HepG2 (cell line): ENCODE data around the gene TOB2. TPM values are rescaled to one million over a fixed set of nuclear protein-coding genes. Genes with fewer than 3 reads are reported as not detected.

ENCODE experiments used
- CBX5 ChIP-seq: sonication (generic); formaldehyde crosslinking; IDR thresholded peaks from 2 replicates; pipeline ENCODE4 v1.4.0; 2020; ENCODE audit warnings: missing genetic modification reagents, borderline replicate concordance
- FOXC1 ChIP-seq: sonication (generic); formaldehyde crosslinking; IDR thresholded peaks from 2 replicates; pipeline ENCODE4 v1.8.0; 2022; ENCODE audit warnings: mild to moderate bottlenecking, missing genetic modification reagents, borderline replicate concordance
- HMGA1 ChIP-seq: sonication (generic); formaldehyde crosslinking; conservative IDR thresholded peaks from 2 replicates; pipeline ENCODE4 v1.4.0; 2020; ENCODE audit warnings: missing genetic modification reagents
- HNRNPUL1 ChIP-seq: fragments of 200-400 bp; formaldehyde crosslinking; IDR thresholded peaks from 2 replicates; pipeline ENCODE4 v1.6.1; 2017; ENCODE audit warnings: low read depth, mild to moderate bottlenecking, low read length, moderate library complexity
- ISX ChIP-seq: sonication (generic); formaldehyde crosslinking; conservative IDR thresholded peaks from 2 replicates; pipeline ENCODE4 v1.5.0; 2020; ENCODE audit warnings: missing genetic modification reagents
- KLF12 ChIP-seq: sonication (generic); formaldehyde crosslinking; IDR thresholded peaks from 2 replicates; pipeline ENCODE4 v1.4.0; 2020; ENCODE audit warnings: missing genetic modification reagents, borderline replicate concordance
- MEIS1 ChIP-seq: sonication (generic); formaldehyde crosslinking; IDR thresholded peaks from 2 replicates; pipeline ENCODE4 v1.9.0; 2021; ENCODE audit warnings: mild to moderate bottlenecking, missing genetic modification reagents, moderate library complexity, borderline replicate concordance
- MIER2 ChIP-seq: IDR thresholded peaks from 2 replicates; pipeline ENCODE4 v1.6.1; 2016; ENCODE audit warnings: missing biosample characterization, missing genetic modification reagents
- NCOA5 ChIP-seq: sonication (generic); formaldehyde crosslinking; IDR thresholded peaks from 2 replicates; pipeline ENCODE4 v1.4.0; 2020; ENCODE audit warnings: missing genetic modification reagents
- NFRKB ChIP-seq: fragments of 450-650 bp; IDR thresholded peaks from 2 replicates; pipeline ENCODE4 v1.6.1; 2017
- PHF21A ChIP-seq: sonication (generic); formaldehyde crosslinking; IDR thresholded peaks from 2 replicates; pipeline ENCODE4 v1.5.0; 2020; ENCODE audit warnings: mild to moderate bottlenecking, missing genetic modification reagents
- PRPF4 ChIP-seq: fragments of 200-400 bp; formaldehyde crosslinking; IDR thresholded peaks from 2 replicates; pipeline ENCODE4 v1.6.1; 2016; ENCODE audit warnings: low read length, low read depth; ENCODE audit not compliant: poor library complexity, severe bottlenecking
- RBM39 ChIP-seq: fragments of 200-400 bp; formaldehyde crosslinking; IDR thresholded peaks from one replicate; pipeline ENCODE4 v1.6.1; 2018; ENCODE audit warnings: antibody characterized with exemption, mild to moderate bottlenecking, low read depth, low read length; ENCODE audit not compliant: poor library complexity, severe bottlenecking
- SMAD3 ChIP-seq: sonication (generic); formaldehyde crosslinking; IDR thresholded peaks from 2 replicates; pipeline ENCODE4 v1.4.0; 2020; ENCODE audit warnings: missing genetic modification reagents
- TARDBP ChIP-seq: sonication (generic); formaldehyde crosslinking; IDR thresholded peaks from 2 replicates; pipeline ENCODE4 v1.8.0; 2022; ENCODE audit warnings: mild to moderate bottlenecking, missing genetic modification reagents
- ZKSCAN5 ChIP-seq: sonication (generic); formaldehyde crosslinking; IDR thresholded peaks from 2 replicates; pipeline ENCODE4 v1.5.1; 2020; ENCODE audit warnings: mild to moderate bottlenecking, missing genetic modification reagents
- ZNF205 ChIP-seq: IDR thresholded peaks from 2 replicates; pipeline ENCODE4 v1.6.1; 2018; ENCODE audit warnings: missing biosample characterization, missing genetic modification reagents
- ZNF329 ChIP-seq: sonication (generic); formaldehyde crosslinking; IDR thresholded peaks from 2 replicates; pipeline ENCODE4 v1.9.0; 2021; ENCODE audit warnings: low read depth, mild to moderate bottlenecking, missing genetic modification reagents
- ZNF430 ChIP-seq: sonication (generic); formaldehyde crosslinking; IDR thresholded peaks from 2 replicates; pipeline ENCODE4 v1.9.0; 2021; ENCODE audit warnings: mild to moderate bottlenecking, missing genetic modification reagents
- ZNF839 ChIP-seq: sonication (generic); formaldehyde crosslinking; IDR thresholded peaks from 2 replicates; pipeline ENCODE4 v1.4.0; 2020; ENCODE audit warnings: missing genetic modification reagents, mild to moderate bottlenecking, borderline replicate concordance
- polyA plus RNA-seq, 8 experiments: library from polyadenylated mRNA; depleted of rRNA in 3 of 8; stranded (reverse) in 7 of 8; unstranded in 1 of 8; fragments of >200 nt; fragmentation: Illumina TruSeq in 4 of 8; extraction: Trizol in 4 of 8; gene quantifications; 2 replicates each; pipeline versions ENCODE4 v1.2.1 to v1.2.3, GENCODE V29; 2011 to 2016; ENCODE audit warnings: low read depth in 4 of 8, missing spikeins in 1 of 8, mixed read lengths in 1 of 8; ENCODE audit not compliant: insufficient read depth in 1 of 8
- total RNA-seq, 5 experiments: library from RNA; depleted of rRNA; stranded (reverse); fragments of >200 nt; fragmentation: Illumina TruSeq; extraction: Trizol; gene quantifications; 2 replicates each; pipeline ENCODE4 v1.2.3, GENCODE V29; 2016; ENCODE audit warnings: low read depth in 1 of 5
- TF ChIP-seq, protein P1 (sequence below): sonication (generic); formaldehyde crosslinking; IDR thresholded peaks from 2 replicates; pipeline ENCODE4 v1.8.0; 2022; ENCODE audit warnings: mild to moderate bottlenecking, missing genetic modification reagents, moderate library complexity
- TF ChIP-seq, protein P2 (sequence below): sonication (generic); formaldehyde crosslinking; IDR thresholded peaks from 2 replicates; pipeline ENCODE4 v1.8.0; 2022; ENCODE audit warnings: missing genetic modification reagents, low read depth, mild to moderate bottlenecking, borderline replicate concordance
- TF ChIP-seq, protein P3 (sequence below): sonication (generic); formaldehyde crosslinking; IDR thresholded peaks from 2 replicates; pipeline ENCODE4 v1.4.0; 2020; ENCODE audit warnings: missing genetic modification reagents, borderline replicate concordance
- TF ChIP-seq, protein P4 (sequence below): sonication (generic); formaldehyde crosslinking; IDR thresholded peaks from 2 replicates; pipeline ENCODE4 v1.8.1; 2023; ENCODE audit warnings: mild to moderate bottlenecking, moderate library complexity, missing genetic modification reagents

Gene TOB2
- total and polyA plus RNA-seq, 2 of the 13 experiments (the other 11 are each of a cell fraction or from before 2014, with no cell fraction given) = 12.2 to 13.7 TPM

DNA sequence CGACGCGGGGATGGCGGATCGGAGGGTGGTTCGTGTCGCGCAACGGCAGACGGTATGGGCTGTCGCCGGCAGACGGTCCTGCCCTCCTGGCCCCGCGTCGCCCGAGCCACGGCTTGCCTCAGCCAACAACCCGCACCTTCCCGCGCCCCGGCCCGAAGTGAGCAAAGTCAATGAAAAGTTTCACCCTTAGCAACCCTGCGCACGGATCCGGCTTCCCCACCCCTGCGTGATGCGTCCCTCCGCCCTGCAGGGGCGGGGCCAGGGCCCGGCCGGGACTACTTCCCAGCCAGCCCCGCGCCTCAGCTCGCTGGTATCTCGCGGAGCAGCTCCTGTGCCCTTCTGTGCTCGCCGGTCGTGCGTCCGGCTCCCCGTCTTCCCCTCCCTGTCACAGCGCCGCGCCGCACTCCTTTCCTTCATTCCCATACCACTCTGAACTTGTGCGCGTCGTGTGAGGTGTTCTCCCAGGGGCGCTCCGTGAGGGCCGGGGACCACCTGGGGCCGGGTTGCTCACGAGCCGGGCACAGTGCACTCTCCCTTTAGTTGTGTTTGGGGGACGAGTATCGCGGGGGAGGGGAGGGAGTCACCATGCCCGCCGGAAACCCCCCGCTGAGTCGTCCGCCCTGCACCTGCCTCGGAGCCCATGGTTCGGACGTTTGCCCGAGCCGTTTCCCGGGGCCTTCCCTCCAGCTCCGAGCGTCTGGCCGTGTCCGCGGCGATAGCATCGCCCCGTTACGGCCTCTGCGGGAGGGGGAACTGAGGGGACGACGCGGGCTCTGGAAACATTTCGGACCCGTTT lies at the start of gene TOB2 (continued):
- TF ChIP-seq, protein P1, sequence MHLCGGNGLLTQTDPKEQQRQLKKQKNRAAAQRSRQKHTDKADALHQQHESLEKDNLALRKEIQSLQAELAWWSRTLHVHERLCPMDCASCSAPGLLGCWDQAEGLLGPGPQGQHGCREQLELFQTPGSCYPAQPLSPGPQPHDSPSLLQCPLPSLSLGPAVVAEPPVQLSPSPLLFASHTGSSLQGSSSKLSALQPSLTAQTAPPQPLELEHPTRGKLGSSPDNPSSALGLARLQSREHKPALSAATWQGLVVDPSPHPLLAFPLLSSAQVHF = peak; percentile 94; the same call in 1 of the 2 replicates
- no peak; the same call in none of the 2 replicates for TF ChIP-seq NCOA5
- TF ChIP-seq KLF12 = peak; percentile 98
- peak; percentile 89 for TF ChIP-seq CBX5 (CRISPR knock-in tag)
- TF ChIP-seq ZKSCAN5 (CRISPR knock-in tag) = no peak
- TF ChIP-seq ISX (CRISPR knock-in tag) = peak; percentile 42; the same call in 1 of the 2 replicates
- no peak; the same call in none of the 2 replicates for TF ChIP-seq ZNF839
- TF ChIP-seq ZNF205 (CRISPR knock-in tag) = peak; percentile 93
- TF ChIP-seq, protein P2, sequence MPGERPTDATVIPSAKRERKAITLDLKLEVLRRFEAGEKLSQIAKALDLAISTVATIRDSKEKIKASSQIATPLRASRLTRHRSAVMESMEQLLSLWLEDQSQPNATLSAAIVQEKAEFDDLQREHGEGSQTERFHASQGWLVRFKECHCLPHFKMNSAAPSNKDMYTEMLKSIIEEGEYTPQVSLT (CRISPR knock-in tag) = peak; percentile 95; the same call in 1 of the 2 replicates
- TF ChIP-seq HMGA1 = no peak
- TF ChIP-seq MIER2 (CRISPR knock-in tag) = peak; percentile 75
- TF ChIP-seq ZNF430 (CRISPR knock-in tag) = peak; percentile 97
- no peak for TF ChIP-seq PRPF4
- TF ChIP-seq, protein P3, sequence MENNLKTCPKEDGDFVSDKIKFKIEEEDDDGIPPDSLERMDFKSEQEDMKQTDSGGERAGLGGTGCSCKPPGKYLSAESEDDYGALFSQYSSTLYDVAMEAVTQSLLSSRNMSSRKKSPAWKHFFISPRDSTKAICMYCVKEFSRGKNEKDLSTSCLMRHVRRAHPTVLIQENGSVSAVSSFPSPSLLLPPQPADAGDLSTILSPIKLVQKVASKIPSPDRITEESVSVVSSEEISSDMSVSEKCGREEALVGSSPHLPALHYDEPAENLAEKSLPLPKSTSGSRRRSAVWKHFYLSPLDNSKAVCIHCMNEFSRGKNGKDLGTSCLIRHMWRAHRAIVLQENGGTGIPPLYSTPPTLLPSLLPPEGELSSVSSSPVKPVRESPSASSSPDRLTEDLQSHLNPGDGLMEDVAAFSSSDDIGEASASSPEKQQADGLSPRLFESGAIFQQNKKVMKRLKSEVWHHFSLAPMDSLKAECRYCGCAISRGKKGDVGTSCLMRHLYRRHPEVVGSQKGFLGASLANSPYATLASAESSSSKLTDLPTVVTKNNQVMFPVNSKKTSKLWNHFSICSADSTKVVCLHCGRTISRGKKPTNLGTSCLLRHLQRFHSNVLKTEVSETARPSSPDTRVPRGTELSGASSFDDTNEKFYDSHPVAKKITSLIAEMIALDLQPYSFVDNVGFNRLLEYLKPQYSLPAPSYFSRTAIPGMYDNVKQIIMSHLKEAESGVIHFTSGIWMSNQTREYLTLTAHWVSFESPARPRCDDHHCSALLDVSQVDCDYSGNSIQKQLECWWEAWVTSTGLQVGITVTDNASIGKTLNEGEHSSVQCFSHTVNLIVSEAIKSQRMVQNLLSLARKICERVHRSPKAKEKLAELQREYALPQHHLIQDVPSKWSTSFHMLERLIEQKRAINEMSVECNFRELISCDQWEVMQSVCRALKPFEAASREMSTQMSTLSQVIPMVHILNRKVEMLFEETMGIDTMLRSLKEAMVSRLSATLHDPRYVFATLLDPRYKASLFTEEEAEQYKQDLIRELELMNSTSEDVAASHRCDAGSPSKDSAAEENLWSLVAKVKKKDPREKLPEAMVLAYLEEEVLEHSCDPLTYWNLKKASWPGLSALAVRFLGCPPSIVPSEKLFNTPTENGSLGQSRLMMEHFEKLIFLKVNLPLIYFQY (CRISPR knock-in tag) = peak; percentile 92
- peak; percentile 98 for TF ChIP-seq RBM39
- TF ChIP-seq PHF21A (CRISPR knock-in tag) = peak; percentile 95
- TF ChIP-seq, protein P4, sequence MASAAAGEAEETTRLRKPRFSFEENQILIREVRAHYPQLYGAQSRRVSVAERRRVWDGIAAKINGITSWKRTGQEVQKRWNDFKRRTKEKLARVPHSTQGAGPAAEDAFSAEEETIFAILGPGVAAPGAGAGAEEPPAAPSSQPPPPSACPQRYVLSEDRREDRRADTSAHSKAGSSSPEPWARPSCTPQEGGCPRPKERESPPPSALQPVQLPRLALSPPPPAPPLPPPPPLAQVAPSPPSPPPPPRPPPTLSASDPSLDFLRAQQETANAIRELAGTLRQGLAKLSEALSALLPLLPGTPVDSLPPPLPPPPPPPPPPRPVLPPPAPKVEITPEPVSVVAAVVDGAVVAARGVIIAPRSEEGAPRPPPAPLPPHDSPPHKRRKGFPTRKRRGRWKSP (CRISPR knock-in tag) = peak; percentile 95
- TF ChIP-seq ZNF329 (CRISPR knock-in tag) = peak; percentile 88
- no peak; the same call in 1 of the 2 replicates for TF ChIP-seq FOXC1
- TF ChIP-seq TARDBP = peak; percentile 73
- peak; percentile 88; the same call in 1 of the 2 replicates for TF ChIP-seq HNRNPUL1
- TF ChIP-seq SMAD3 (CRISPR knock-in tag) = peak; percentile 96
- TF ChIP-seq MEIS1 (CRISPR knock-in tag) = peak; percentile 91
- TF ChIP-seq NFRKB = no peak
